HG03521 (cell line): ENCODE data around the gene PRAC2.

Experiments used
- ATAC-seq: cut with Tn5 transposase; IDR thresholded peaks from one replicate; pipeline ENCODE4 v1.9.1; 2021; ENCODE audit warnings: mild to moderate bottlenecking, moderate library complexity; ENCODE audit not compliant: unreplicated experiment

Gene PRAC2

GRCh38 chr17:48732688-48733629 lies 10.0 kb downstream of the PRAC2 start:
- ATAC-seq = no peak

- ATAC-seq = no peak
These were observed 10.8 kb downstream of the PRAC2 start for GRCh38 chr17:48733632-48734328.

GRCh38 chr17:48734333-48735061 lies 11.5 kb downstream of the PRAC2 start:
- no peak for ATAC-seq

- ATAC-seq = no peak
These were observed 12.0 kb downstream of the PRAC2 start for GRCh38 chr17:48735062-48735351.

GRCh38 chr17:48737330-48738043 lies 14.5 kb downstream of the PRAC2 start:
- no peak for ATAC-seq

- no peak for ATAC-seq
These were observed 15.4 kb downstream of the PRAC2 start for GRCh38 chr17:48738424-48738802.

- ATAC-seq = no peak
These were observed 16.0 kb downstream of the PRAC2 start for GRCh38 chr17:48738803-48739526.

- no peak for ATAC-seq
These were observed 17.6 kb downstream of the PRAC2 start for GRCh38 chr17:48740537-48740936.

- no peak for ATAC-seq
These were observed 22.6 kb downstream of the PRAC2 start for GRCh38 chr17:48745381-48746275.

GRCh38 chr17:48746916-48747444 lies 24.0 kb downstream of the PRAC2 start:
- ATAC-seq = no peak

- no peak for ATAC-seq
These were observed 24.7 kb downstream of the PRAC2 start for GRCh38 chr17:48747445-48748363.

- no peak for ATAC-seq
These were observed 26.0 kb downstream of the PRAC2 start for GRCh38 chr17:48748718-48749566.

- ATAC-seq = no peak
These were observed 26.9 kb downstream of the PRAC2 start for GRCh38 chr17:48749621-48750553.

GRCh38 chr17:48751172-48751571 lies 28.2 kb downstream of the PRAC2 start:
- no peak for ATAC-seq

GRCh38 chr17:48751733-48752398 lies 28.9 kb downstream of the PRAC2 start:
- no peak for ATAC-seq
